ENCODE measurements around the gene TGFBR3. TPM values are rescaled to one million over a fixed set of nuclear protein-coding genes. Genes with fewer than 3 reads are reported as not detected.

The TGFBR3 gene
- total and polyA plus RNA-seq, 2 of the 8 experiments (the other 6 are each of a cell fraction or from before 2014, with no cell fraction given) = 2.0 to 6.1 TPM

DNA sequence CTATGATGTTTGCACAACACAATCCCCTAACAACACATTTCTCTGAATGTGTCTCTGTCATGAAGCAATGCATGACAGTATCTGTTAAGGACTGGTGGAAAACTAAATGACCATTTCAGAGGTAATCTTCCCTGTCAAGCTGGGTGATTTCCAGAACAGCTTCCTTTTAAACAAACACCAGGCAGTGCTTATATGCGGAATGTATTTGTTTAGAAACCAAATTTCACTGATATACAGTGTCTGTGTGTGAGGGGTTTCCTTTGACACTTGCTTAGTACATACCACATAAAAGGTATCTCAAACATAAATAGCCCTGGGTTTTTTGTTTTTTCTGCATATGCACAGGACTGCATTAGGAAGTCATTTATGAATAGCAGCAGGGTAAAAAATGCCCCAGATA, 95.6 kb downstream of the TGFBR3 start:
- H3K27me3 ChIP-seq (replicated peaks in 1 of 4; ENCODE audit: control insufficient read depth in 3 of 4, extremely low read depth in 1 of 4, insufficient read depth in 3 of 4, low read length in 3 of 4) = no peaks in the 10 kb centered on the region
- H3K4me2 ChIP-seq (ENCODE audit: insufficient read depth in 1 of 2, low read depth in 2 of 2, low read length in 2 of 2) = no peak overlapping the region
- H3K27ac ChIP-seq (ENCODE audit: low read depth, low read length) = no peak overlapping the region
- H3K4me3 ChIP-seq (ENCODE audit: extremely low read depth in 1 of 4, insufficient read depth in 2 of 4, low read depth in 3 of 4, low read length in 4 of 4) = no peak overlapping the region
- no peak overlapping the region for H3K56ac ChIP-seq (replicated peaks; ENCODE audit: insufficient read length, low read depth, low read length)
- H3K9me3 ChIP-seq (ENCODE audit: insufficient read depth in 2 of 2, low read depth in 1 of 2, low read length in 1 of 2) = no peaks in the 10 kb centered on the region
- no peak overlapping the region for H2BK15ac ChIP-seq (ENCODE audit: low read length)
- no peak overlapping the region for H4K8ac ChIP-seq (ENCODE audit: extremely low read depth, insufficient read depth, low read length)
- H2BK12ac ChIP-seq (ENCODE audit: low read depth, low read length) = no peak overlapping the region
- ChIA-PET CTCF (ENCODE audit: partially characterized antibody) (interaction anchor here (0.8 to 4.2 kb wide), 6 partner anchors 8 to 138 kb away, joined by 3 to 22 read pairs (median 4); no protein-coding TSS in a partner anchor), POLR2A (ENCODE audit: partially characterized antibody) (no interaction called here)
- no peak overlapping the region for H2BK120ac ChIP-seq (replicated peaks; ENCODE audit: low read depth, low read length)
- no peaks in the 10 kb centered on the region for H4K20me1 ChIP-seq (replicated peaks in 1 of 2; ENCODE audit: control insufficient read depth in 1 of 2, insufficient read depth in 2 of 2, low read length in 2 of 2)
- WGBS, 2 experiments (ENCODE audit: extremely low coverage in 1 of 2, insufficient coverage in 1 of 2, insufficient read length in 1 of 2, insufficient replicate concordance in 2 of 2, low coverage in 1 of 2, low lambda C conversion rate in 2 of 2, missing lambda C conversion rate in 1 of 2) = 95% methylated on average over 1 of the region's 1 CpG; no CpG with 5 or more reads in 1 of the 2 experiments
- DNase-seq (ENCODE audit: low read depth in 1 of 2, low spot score in 2 of 2) (no peak), FAIRE-seq (no peak)
- no peak overlapping the region for H3K9ac ChIP-seq (replicated peaks in 1 of 4; ENCODE audit: extremely low read depth in 1 of 4, low read depth in 3 of 4, low read length in 3 of 4)
- H3K79me2 ChIP-seq (ENCODE audit: control insufficient read depth in 1 of 2, insufficient read depth in 2 of 2, low read length in 2 of 2) = no peaks in the 10 kb centered on the region
- H3K23ac ChIP-seq (ENCODE audit: insufficient read length) = no peak overlapping the region
- H2BK5ac ChIP-seq (ENCODE audit: low read depth, low read length) = no peak overlapping the region
- peak overlapping the region; percentile 74 for H3K4ac ChIP-seq (replicated peaks; ENCODE audit: insufficient read length, low read depth, low read length)
- no peak overlapping the region for H4K91ac ChIP-seq (replicated peaks; ENCODE audit: insufficient read length, low read length)
- H3K18ac ChIP-seq (ENCODE audit: extremely low read depth, low read length) = no peak overlapping the region
- peaks cover 8 to 20% (median 12%) of the 10 kb centered on the region in 4 experiments for H3K4me1 ChIP-seq (replicated peaks in 1 of 4; ENCODE audit: control insufficient read depth in 3 of 4, insufficient read depth in 4 of 4, low read length in 3 of 4)
- no peaks in the 10 kb centered on the region for H3K79me1 ChIP-seq (ENCODE audit: low read depth, low read length)
- no peak overlapping the region for H2AFZ ChIP-seq (ENCODE audit: low read length)
- no peak overlapping the region for H4K5ac ChIP-seq (ENCODE audit: insufficient read length, low read depth, low read length)
- no peaks in the 10 kb centered on the region for H3K23me2 ChIP-seq (ENCODE audit: low read depth, low read length)
- no peak overlapping the region for H3K14ac ChIP-seq (ENCODE audit: insufficient read length)
- H3K36me3 ChIP-seq (ENCODE audit: control insufficient read depth in 2 of 4, insufficient read depth in 4 of 4, low read length in 3 of 4) = no peaks in the 10 kb centered on the region
- H2AK5ac ChIP-seq (ENCODE audit: low read depth, low read length) = no peak overlapping the region
- no peak overlapping the region for H2BK20ac ChIP-seq (ENCODE audit: low read length)
- TF ChIP-seq RBBP5 (IDR thresholded peaks at IDR 0.05; ENCODE audit: borderline replicate concordance, low read depth, low read length) (no peak), KDM1A (IDR thresholded peaks at IDR 0.05; ENCODE audit: borderline replicate concordance, low read length) (no peak), EP300 (IDR thresholded peaks at IDR 0.05; ENCODE audit: borderline replicate concordance in 1 of 2, low read depth in 2 of 2, low read length in 2 of 2) (no peak), JUN (IDR thresholded peaks at IDR 0.05; ENCODE audit: low read depth, low read length) (no peak), TAF7 (optimal IDR thresholded peaks at IDR 0.05; ENCODE audit: borderline replicate concordance, low read depth, low read length) (no peak), SP2 (IDR thresholded peaks at IDR 0.05; ENCODE audit: low read length) (no peak), RXRA (IDR thresholded peaks at IDR 0.05; ENCODE audit: insufficient read depth, low read depth, low read length) (no peak), MAFK (IDR thresholded peaks at IDR 0.05; ENCODE audit: low read depth, low read length) (no peak), SAP30 (IDR thresholded peaks at IDR 0.05; ENCODE audit: insufficient read depth, insufficient replicate concordance, low read length) (no peak), GABPA (IDR thresholded peaks at IDR 0.05; ENCODE audit: borderline replicate concordance, insufficient read depth, low read length) (no peak), RAD21 (IDR thresholded peaks at IDR 0.05 in 1 of 2, conservative IDR thresholded peaks at IDR 0.05 in 1 of 2; ENCODE audit: low read depth in 2 of 2, low read length in 2 of 2) (no peak), CHD2 (IDR thresholded peaks at IDR 0.05; ENCODE audit: low read length) (no peak), CBX5 (IDR thresholded peaks at IDR 0.05; ENCODE audit: low read depth, low read length) (no peak)

Measured in H1 (cell line).